ENCODE data around the gene EXOC4.
"Not testable (repeated sequence)": the region's sequence is repeated elsewhere in the genome, so short reads cannot be mapped to it uniquely, and the experiment has no call there.

Gene EXOC4

DNA sequence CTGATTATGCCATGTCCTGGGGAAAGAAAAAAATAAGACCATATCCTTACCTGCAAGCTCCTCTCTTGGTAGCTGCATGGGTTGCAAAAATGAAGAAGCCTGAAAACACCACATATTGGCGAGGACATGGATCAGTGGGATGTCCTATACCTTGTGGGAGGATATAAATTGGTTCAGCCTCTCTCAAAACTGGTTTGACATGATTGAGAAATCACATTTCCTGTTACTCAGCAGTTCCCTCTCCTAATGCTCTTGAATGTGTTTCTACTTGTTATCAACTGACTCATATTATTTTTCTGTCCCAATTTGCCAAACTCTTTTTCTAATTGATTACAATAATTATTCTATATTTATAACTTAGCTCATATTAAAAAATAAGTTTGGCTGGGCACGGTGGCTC is 380.2 kb downstream of the EXOC4 start:
- no peak overlapping the region for H2AFZ ChIP-seq (ENCODE audit: low read length, unreplicated experiment)
- no peaks in the 10 kb centered on the region for H3K27me3 ChIP-seq (ENCODE audit: insufficient read depth, low read length)
- H3K36me3 ChIP-seq (ENCODE audit: insufficient read depth, low read length): no peaks in the 10 kb centered on the region; the same call in 1 of the 2 replicates
- H3K27ac ChIP-seq (ENCODE audit: low read depth, low read length): peak overlapping the region; percentile 65
- peaks cover 5% of the 10 kb centered on the region for H3K4me1 ChIP-seq (ENCODE audit: control insufficient read depth, insufficient read depth, low read length, unreplicated experiment)
- H3K79me2 ChIP-seq (ENCODE audit: control insufficient read depth, insufficient read depth, low read length, unreplicated experiment): no peaks in the 10 kb centered on the region
- H3K4me3 ChIP-seq (ENCODE audit: low read depth, low read length): no peak overlapping the region; the same call in 1 of the 2 replicates

DNA sequence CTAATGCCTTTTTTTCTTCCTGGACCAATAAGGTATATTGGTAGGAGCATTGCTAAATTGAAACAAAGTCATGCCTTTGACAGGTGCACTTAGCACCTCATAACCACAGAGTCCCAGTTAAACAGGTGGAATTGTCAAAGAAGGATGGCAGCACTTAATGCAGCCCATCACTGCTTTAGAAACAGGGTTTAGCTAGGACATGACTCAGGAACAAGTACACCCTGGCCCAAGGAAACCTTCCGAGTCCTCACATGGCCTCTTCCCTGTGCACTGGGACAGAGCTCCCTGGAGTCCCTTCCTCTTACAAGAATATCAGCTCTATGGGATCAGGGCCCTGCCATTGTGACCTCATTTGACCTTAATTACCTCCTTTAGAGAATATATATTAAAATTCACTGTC is 382.7 kb downstream of the EXOC4 start:
- H3K27ac ChIP-seq (ENCODE audit: low read depth, low read length): no peak overlapping the region
- H3K27me3 ChIP-seq (ENCODE audit: insufficient read depth, low read length): no peaks in the 10 kb centered on the region
- H3K4me3 ChIP-seq (ENCODE audit: low read depth, low read length): no peak overlapping the region
- H3K36me3 ChIP-seq (ENCODE audit: insufficient read depth, low read length): no peaks in the 10 kb centered on the region; the same call in 1 of the 2 replicates
- H2AFZ ChIP-seq (ENCODE audit: low read length, unreplicated experiment): no peak overlapping the region
- no peaks in the 10 kb centered on the region for H3K79me2 ChIP-seq (ENCODE audit: control insufficient read depth, insufficient read depth, low read length, unreplicated experiment)
- H3K4me1 ChIP-seq (ENCODE audit: control insufficient read depth, insufficient read depth, low read length, unreplicated experiment): peaks cover 5% of the 10 kb centered on the region

DNA sequence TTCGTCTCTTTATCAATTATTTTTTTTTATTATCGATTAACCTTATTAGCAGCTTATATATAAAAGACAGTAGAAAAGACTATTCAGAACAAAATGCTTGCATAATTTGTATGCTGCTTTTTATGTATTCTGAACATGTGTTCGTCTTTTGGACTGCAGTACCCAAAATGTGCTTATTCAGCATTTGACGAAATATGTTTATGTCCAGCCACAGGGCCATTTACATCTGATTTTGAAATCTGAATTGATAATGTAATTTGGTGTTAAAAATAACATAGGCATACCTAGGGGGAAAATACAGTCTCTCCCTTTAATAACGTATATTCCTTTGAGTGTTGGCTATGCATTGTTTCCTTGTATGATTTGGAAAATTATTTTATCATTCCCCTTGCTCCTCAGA is 386.0 kb downstream of the EXOC4 start:
- no peaks in the 10 kb centered on the region for H3K36me3 ChIP-seq (ENCODE audit: insufficient read depth, low read length)
- no peaks in the 10 kb centered on the region for H3K4me1 ChIP-seq (ENCODE audit: control insufficient read depth, insufficient read depth, low read length, unreplicated experiment)
- H3K27ac ChIP-seq (ENCODE audit: low read depth, low read length): no peak overlapping the region

DNA sequence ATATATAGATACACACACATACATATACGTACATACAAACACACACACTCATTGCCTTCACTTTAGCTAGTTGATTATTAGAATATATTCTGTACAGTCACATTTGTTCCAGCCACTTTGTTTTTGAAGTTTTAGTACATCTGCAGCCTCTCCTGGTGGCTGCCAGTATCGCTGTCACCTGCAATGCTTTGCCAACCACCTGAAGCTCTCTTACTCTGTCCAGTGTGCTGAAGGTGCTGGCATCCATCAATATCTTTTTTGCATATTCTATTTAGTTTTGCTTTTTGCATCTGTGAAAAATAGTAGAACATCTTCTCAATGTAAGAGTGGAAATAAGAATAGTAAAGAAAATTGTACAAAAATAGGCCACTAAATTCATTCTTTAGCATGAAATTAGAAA is 388.6 kb downstream of the EXOC4 start:
- no peaks in the 10 kb centered on the region for H3K27me3 ChIP-seq (ENCODE audit: insufficient read depth, low read length)
- no peak overlapping the region for H2AFZ ChIP-seq (ENCODE audit: low read length, unreplicated experiment)
- peaks cover 10% of the 10 kb centered on the region for H3K4me1 ChIP-seq (ENCODE audit: control insufficient read depth, insufficient read depth, low read length, unreplicated experiment)
- no peaks in the 10 kb centered on the region for H3K36me3 ChIP-seq (ENCODE audit: insufficient read depth, low read length)
- H3K79me2 ChIP-seq (ENCODE audit: control insufficient read depth, insufficient read depth, low read length, unreplicated experiment): no peaks in the 10 kb centered on the region
- no peak overlapping the region for H3K27ac ChIP-seq (ENCODE audit: low read depth, low read length)
- H3K4me3 ChIP-seq (ENCODE audit: low read depth, low read length): no peak overlapping the region

More for the DNA sequence above, 386.0 kb downstream of the EXOC4 start:
- Histone ChIP-seq H2AFZ (ENCODE audit: low read length, unreplicated experiment) (no peak overlapping the region), H3K27me3 (ENCODE audit: insufficient read depth, low read length) (no peaks in the 10 kb centered on the region), H3K79me2 (ENCODE audit: control insufficient read depth, insufficient read depth, low read length, unreplicated experiment) (no peaks in the 10 kb centered on the region), H3K4me3 (ENCODE audit: low read depth, low read length) (no peak overlapping the region)

DNA sequence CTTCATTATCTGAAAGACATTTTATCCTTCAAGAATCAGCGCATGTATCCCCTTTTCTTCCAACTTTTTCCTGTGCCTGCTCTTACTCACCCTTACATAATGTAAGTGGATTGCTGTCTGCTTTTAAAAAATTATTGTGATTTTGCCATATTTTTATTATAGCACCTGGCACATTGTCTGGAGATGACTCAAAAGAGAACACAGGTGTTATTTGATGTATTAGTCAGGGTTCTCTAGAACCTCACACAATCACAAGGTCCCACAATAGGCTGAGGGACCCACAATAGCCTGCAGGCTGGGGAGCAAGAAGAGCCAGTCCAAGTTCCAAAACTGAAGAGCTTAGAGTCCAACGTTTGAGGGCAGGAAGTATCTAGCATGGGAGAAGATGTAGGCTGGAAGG is 390.0 kb downstream of the EXOC4 start:
- Histone ChIP-seq H3K79me2 (ENCODE audit: control insufficient read depth, insufficient read depth, low read length, unreplicated experiment) (no peaks in the 10 kb centered on the region), H2AFZ (ENCODE audit: low read length, unreplicated experiment) (no peak overlapping the region), H3K27me3 (ENCODE audit: insufficient read depth, low read length) (no peaks in the 10 kb centered on the region), H3K27ac (ENCODE audit: low read depth, low read length) (no peak overlapping the region), H3K4me3 (ENCODE audit: low read depth, low read length) (no peak overlapping the region), H3K36me3 (ENCODE audit: insufficient read depth, low read length) (no peaks in the 10 kb centered on the region), H3K4me1 (ENCODE audit: control insufficient read depth, insufficient read depth, low read length, unreplicated experiment) (peaks cover 11% of the 10 kb centered on the region)

DNA sequence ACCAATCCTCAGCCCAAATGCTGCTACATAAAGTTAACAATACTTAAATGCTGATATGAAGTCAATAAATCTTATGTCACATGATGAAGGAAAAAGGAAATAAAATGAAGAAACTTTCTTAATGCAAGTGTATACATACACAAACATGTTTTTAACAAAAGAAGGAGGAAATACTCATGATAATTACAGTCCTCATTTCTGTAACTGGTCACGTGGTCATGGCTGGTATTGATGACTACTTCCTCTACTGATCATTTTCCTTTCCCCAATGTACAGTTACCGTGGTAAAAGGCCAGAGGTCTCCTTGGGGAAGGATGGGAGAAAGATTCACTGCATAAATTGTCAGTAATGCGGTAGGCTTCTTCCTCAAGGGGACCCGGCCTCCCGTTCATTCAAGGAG is 390.8 kb downstream of the EXOC4 start:
- H3K27ac ChIP-seq (ENCODE audit: low read depth, low read length); H2AFZ ChIP-seq (ENCODE audit: low read length, unreplicated experiment); H3K4me3 ChIP-seq (ENCODE audit: low read depth, low read length); H3K27me3 ChIP-seq (ENCODE audit: insufficient read depth, low read length); H3K36me3 ChIP-seq (ENCODE audit: insufficient read depth, low read length); H3K79me2 ChIP-seq (ENCODE audit: control insufficient read depth, insufficient read depth, low read length, unreplicated experiment): not testable (repeated sequence)
- H3K4me1 ChIP-seq (ENCODE audit: control insufficient read depth, insufficient read depth, low read length, unreplicated experiment): peaks cover 11% of the 10 kb centered on the region

GRCh38 chr7:133645884-133646391 is 393.1 kb downstream of the EXOC4 start:
- no peaks in the 10 kb centered on the region for H3K27me3 ChIP-seq (ENCODE audit: insufficient read depth, low read length)
- no peak overlapping the region for H3K4me3 ChIP-seq (ENCODE audit: low read depth, low read length)
- H3K4me1 ChIP-seq (ENCODE audit: control insufficient read depth, insufficient read depth, low read length, unreplicated experiment): peaks cover 24% of the 10 kb centered on the region
- H3K79me2 ChIP-seq (ENCODE audit: control insufficient read depth, insufficient read depth, low read length, unreplicated experiment): no peaks in the 10 kb centered on the region
- no peaks in the 10 kb centered on the region for H3K36me3 ChIP-seq (ENCODE audit: insufficient read depth, low read length)
- H3K27ac ChIP-seq (ENCODE audit: low read depth, low read length): no peak overlapping the region
- no peak overlapping the region for H2AFZ ChIP-seq (ENCODE audit: low read length, unreplicated experiment)

DNA sequence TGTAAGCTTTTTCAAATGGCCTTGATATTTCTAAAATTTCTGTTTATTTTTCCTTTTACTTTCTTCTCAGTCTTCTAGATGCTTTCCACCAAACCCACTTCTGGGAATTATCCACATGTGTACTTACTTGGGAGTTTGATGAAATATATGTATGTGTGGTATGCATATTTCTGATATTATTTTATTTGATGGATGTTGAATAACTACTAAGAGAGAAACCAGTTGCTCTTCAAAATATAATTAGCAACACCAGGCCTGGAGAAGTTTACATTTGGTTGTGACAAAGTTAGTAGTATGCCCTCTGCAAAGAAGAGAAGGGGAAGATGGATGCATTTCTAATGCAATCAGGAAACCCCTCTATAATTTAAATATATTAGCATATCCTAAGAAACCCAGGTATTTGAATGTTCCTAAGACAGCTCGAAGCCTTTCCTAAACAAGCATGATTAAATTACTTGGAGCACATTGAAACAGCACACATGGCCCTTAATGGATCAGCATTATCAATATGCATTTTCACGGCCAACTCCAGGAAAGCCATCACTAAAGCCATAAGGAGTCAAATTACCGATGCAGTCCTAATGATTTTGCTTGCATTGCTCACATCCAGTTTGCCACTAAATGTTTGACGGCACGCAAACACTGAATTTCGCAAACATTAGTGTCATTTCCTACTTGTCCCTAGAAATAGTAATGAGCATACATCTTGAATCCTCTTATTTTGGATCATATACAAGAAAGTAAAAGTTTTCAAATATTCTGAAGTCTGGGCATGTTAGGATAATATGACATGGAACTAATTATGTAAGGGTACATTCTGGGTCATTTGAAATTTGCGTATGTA is 393.8 kb downstream of the EXOC4 start:
- Histone ChIP-seq H3K4me3 (ENCODE audit: low read depth, low read length) (no peak overlapping the region), H3K27ac (ENCODE audit: low read depth, low read length) (no peak overlapping the region), H3K36me3 (ENCODE audit: insufficient read depth, low read length) (no peaks in the 10 kb centered on the region), H2AFZ (ENCODE audit: low read length, unreplicated experiment) (no peak overlapping the region), H3K27me3 (ENCODE audit: insufficient read depth, low read length) (no peaks in the 10 kb centered on the region), H3K79me2 (ENCODE audit: control insufficient read depth, insufficient read depth, low read length, unreplicated experiment) (no peaks in the 10 kb centered on the region), H3K4me1 (ENCODE audit: control insufficient read depth, insufficient read depth, low read length, unreplicated experiment) (peaks cover 24% of the 10 kb centered on the region)

DNA sequence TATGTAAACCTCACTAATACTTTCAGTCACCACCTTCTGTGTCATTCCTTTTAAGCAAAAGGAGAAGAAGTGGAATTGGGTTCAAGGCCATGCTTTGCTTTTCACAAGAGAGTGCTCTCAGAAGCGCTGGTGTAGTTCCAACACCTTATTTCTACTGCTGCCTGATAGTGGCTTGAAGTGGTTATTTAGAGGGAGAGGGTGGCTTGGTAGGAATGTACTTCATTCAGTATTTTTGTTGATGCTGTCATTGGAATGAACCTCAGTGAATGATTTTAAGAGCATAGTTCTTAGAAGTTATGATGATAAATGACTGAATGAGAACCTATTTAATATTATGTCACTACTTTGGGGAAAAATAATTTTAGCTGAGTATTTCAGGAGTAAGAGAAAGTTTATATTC is 396.7 kb downstream of the EXOC4 start:
- no peak overlapping the region for H2AFZ ChIP-seq (ENCODE audit: low read length, unreplicated experiment)
- no peak overlapping the region for H3K4me3 ChIP-seq (ENCODE audit: low read depth, low read length)
- peak overlapping the region; percentile 49 for H3K27ac ChIP-seq (ENCODE audit: low read depth, low read length)
- no peaks in the 10 kb centered on the region for H3K79me2 ChIP-seq (ENCODE audit: control insufficient read depth, insufficient read depth, low read length, unreplicated experiment)
- no peaks in the 10 kb centered on the region for H3K36me3 ChIP-seq (ENCODE audit: insufficient read depth, low read length)
- H3K4me1 ChIP-seq (ENCODE audit: control insufficient read depth, insufficient read depth, low read length, unreplicated experiment): peaks cover 24% of the 10 kb centered on the region
- no peaks in the 10 kb centered on the region for H3K27me3 ChIP-seq (ENCODE audit: insufficient read depth, low read length)

- Histone ChIP-seq H3K27ac (ENCODE audit: low read depth, low read length) (peak overlapping the region; percentile 49), H3K79me2 (ENCODE audit: control insufficient read depth, insufficient read depth, low read length, unreplicated experiment) (no peaks in the 10 kb centered on the region), H3K27me3 (ENCODE audit: insufficient read depth, low read length) (no peaks in the 10 kb centered on the region), H3K4me3 (ENCODE audit: low read depth, low read length) (no peak overlapping the region), H3K36me3 (ENCODE audit: insufficient read depth, low read length) (no peaks in the 10 kb centered on the region), H3K4me1 (ENCODE audit: control insufficient read depth, insufficient read depth, low read length, unreplicated experiment) (peaks cover 24% of the 10 kb centered on the region), H2AFZ (ENCODE audit: low read length, unreplicated experiment) (no peak overlapping the region)
These were observed 397.2 kb downstream of the EXOC4 start for GRCh38 chr7:133650069-133650468.

All from ACC112 (cell line).